Measurements from ENCODE around the gene ELMO1. TPM values are rescaled to one million over a fixed set of nuclear protein-coding genes. Genes with fewer than 3 reads are reported as not detected.

Gene ELMO1
- total RNA-seq, 1 donor from 2014 or later, result 132 TPM

DNA sequence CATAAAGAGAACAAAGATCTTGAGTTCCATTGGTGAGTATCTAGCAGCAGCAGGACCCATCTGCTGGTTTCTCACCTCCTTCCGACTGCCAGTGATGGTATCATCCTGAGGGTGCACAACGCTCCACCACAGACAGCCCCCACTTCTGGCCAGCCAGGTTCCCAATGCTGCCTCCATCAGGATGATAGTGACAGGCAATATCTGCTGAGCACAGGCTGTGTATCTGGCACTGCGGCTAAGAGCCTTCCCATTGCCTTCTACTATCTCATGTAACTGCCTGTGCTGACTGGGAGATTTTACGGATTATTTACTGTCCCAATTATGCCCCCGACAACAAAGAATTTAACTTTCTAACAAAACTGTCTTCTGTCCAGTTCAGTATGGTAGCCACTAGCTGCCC is 372.0 kb downstream of the ELMO1 start:
- H3K9me3 Mint-ChIP-seq, result no peaks in the 10 kb centered on the region
- no peak overlapping the region for H3K27ac Mint-ChIP-seq
- intact Hi-C loops (cut with micrococcal nuclease), result no loop called here
- peaks cover 4% of the 10 kb centered on the region for H3K4me1 Mint-ChIP-seq
- DNase-seq (no peak), ATAC-seq (ENCODE audit: low read depth) (no peak)
- TF ChIP-seq, protein P1, sequence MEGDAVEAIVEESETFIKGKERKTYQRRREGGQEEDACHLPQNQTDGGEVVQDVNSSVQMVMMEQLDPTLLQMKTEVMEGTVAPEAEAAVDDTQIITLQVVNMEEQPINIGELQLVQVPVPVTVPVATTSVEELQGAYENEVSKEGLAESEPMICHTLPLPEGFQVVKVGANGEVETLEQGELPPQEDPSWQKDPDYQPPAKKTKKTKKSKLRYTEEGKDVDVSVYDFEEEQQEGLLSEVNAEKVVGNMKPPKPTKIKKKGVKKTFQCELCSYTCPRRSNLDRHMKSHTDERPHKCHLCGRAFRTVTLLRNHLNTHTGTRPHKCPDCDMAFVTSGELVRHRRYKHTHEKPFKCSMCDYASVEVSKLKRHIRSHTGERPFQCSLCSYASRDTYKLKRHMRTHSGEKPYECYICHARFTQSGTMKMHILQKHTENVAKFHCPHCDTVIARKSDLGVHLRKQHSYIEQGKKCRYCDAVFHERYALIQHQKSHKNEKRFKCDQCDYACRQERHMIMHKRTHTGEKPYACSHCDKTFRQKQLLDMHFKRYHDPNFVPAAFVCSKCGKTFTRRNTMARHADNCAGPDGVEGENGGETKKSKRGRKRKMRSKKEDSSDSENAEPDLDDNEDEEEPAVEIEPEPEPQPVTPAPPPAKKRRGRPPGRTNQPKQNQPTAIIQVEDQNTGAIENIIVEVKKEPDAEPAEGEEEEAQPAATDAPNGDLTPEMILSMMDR (IDR thresholded peaks at IDR 0.05), result no peak
- H3K36me3 Mint-ChIP-seq (ENCODE audit: low read depth), result peaks cover 41% of the 10 kb centered on the region
- ChIA-PET CTCF (no interaction called here), POLR2A (no interaction called here)
- no peak overlapping the region for H3K4me3 Mint-ChIP-seq
- H3K27me3 Mint-ChIP-seq, result no peaks in the 10 kb centered on the region

DNA sequence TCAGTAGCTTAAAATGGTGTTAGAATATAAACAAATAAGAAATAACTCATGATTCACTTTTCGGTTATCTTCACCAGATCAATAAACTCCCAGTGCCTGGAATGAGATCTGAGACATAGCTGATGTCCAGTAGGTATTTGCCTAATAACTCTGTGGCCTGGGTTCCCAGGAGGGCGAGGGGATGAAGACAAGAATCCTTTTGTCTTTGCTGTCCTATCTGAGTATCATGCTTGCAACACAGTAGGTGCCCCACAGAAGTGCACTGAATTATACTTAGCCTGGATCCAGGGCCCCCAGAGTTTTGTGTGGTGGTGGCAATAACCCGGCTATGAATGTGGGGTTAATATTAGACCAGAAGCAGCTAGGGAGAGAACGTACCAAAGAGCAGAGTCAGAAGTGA is 374.3 kb downstream of the ELMO1 start:
- ChIA-PET POLR2A (no interaction called here), CTCF (no interaction called here)
- DNase-seq, result no peak
- peaks cover 40% of the 10 kb centered on the region for H3K36me3 Mint-ChIP-seq (ENCODE audit: low read depth)
- no peak overlapping the region for H3K4me3 Mint-ChIP-seq
- TF ChIP-seq, protein P1 (IDR thresholded peaks at IDR 0.05), result no peak
- no peaks in the 10 kb centered on the region for H3K4me1 Mint-ChIP-seq
- intact Hi-C loops (cut with micrococcal nuclease), result no loop called here
- H3K27me3 Mint-ChIP-seq, result no peaks in the 10 kb centered on the region
- ATAC-seq (ENCODE audit: low read depth), result no peak
- H3K27ac Mint-ChIP-seq, result no peak overlapping the region
- H3K9me3 Mint-ChIP-seq, result no peaks in the 10 kb centered on the region

DNA sequence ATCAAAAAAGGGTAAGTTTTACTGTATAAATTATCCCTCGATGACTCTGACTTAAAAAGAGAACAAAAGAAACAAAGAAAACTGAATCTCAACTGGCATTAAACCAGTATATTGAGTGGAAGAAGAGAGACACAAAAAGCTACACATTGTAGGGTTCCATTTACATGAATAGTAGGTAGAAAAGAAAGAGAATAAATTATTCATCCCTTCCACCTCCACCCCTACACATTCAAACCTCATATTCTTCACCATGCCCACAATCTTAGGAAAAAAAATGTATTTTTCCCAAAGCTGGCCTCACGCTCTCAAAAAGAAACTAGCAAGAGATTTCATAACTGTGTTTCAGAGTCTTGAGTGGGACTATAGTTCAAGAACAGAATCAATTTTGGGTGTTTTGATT is 377.5 kb downstream of the ELMO1 start:
- ChIA-PET CTCF (interaction anchor here (1.1 kb wide), 1 partner anchor 8 kb away, joined by 3 read pairs; no protein-coding TSS in a partner anchor), POLR2A (no interaction called here)
- intact Hi-C loops (cut with micrococcal nuclease), result no loop called here
- DNase-seq (no peak), ATAC-seq (ENCODE audit: low read depth) (no peak)
- TF ChIP-seq, protein P1 (IDR thresholded peaks at IDR 0.05), result no peak
- no peaks in the 10 kb centered on the region for H3K27me3 Mint-ChIP-seq
- H3K27ac Mint-ChIP-seq, result no peak overlapping the region
- no peaks in the 10 kb centered on the region for H3K9me3 Mint-ChIP-seq
- H3K36me3 Mint-ChIP-seq (ENCODE audit: low read depth), result peaks cover 33% of the 10 kb centered on the region
- H3K4me3 Mint-ChIP-seq, result no peak overlapping the region
- peaks cover 2% of the 10 kb centered on the region for H3K4me1 Mint-ChIP-seq

DNA sequence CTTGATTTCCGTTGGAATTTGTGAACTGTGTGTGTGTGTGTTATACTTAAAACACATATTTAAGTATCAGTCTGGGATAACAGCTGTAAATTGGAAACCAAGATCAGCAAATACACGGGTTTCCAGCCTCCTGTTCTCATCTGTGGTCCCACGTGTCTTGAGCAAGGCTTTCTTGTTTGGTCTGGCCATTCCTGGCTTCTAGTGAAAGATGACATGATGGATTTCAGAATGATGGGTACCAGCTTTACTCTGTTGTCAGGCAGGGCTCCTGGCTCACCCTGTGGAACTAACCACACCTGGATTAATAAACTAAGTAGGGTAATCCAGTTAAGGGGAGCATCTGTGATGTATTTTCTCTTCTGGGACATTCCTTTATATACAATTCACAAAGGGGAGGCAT is 378.2 kb downstream of the ELMO1 start:
- ATAC-seq (ENCODE audit: low read depth) (no peak), DNase-seq (no peak)
- H3K27me3 Mint-ChIP-seq, result no peaks in the 10 kb centered on the region
- POLR2A ChIA-PET, result no interaction called here
- H3K4me1 Mint-ChIP-seq, result peaks cover 9% of the 10 kb centered on the region
- CTCF ChIA-PET, result no interaction called here
- H3K9me3 Mint-ChIP-seq, result no peaks in the 10 kb centered on the region
- no peak overlapping the region for H3K4me3 Mint-ChIP-seq
- no peak overlapping the region for H3K27ac Mint-ChIP-seq
- TF ChIP-seq, protein P1 (IDR thresholded peaks at IDR 0.05), result no peak
- peaks cover 34% of the 10 kb centered on the region for H3K36me3 Mint-ChIP-seq (ENCODE audit: low read depth)
- intact Hi-C loops (cut with micrococcal nuclease), result no loop called here

DNA sequence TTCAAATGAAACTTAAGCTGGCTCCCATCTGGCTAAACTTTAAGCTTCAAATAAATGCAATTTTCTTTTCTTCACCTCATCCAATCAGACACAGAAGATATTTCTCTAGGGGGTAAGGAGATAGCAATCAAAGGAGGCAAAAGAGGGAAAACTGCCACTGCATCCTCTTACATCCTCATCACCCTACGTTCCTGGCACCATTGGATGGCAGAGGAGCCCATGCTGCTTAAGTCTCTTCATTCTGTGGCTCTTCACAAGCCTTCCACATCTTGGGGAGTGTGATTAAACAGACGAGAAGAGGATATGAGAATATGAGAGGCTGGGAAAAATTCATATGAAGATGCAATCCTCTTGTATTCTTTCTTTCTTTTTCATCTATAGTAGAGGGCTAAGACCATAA is 378.6 kb downstream of the ELMO1 start:
- intact Hi-C loops (cut with micrococcal nuclease), result no loop called here
- DNase-seq (no peak), ATAC-seq (ENCODE audit: low read depth) (no peak)
- POLR2A ChIA-PET, result no interaction called here
- Mint-ChIP-seq H3K27ac (no peak overlapping the region), H3K27me3 (no peaks in the 10 kb centered on the region), H3K4me1 (peaks cover 9% of the 10 kb centered on the region), H3K4me3 (no peak overlapping the region), H3K9me3 (no peaks in the 10 kb centered on the region), H3K36me3 (ENCODE audit: low read depth) (peaks cover 38% of the 10 kb centered on the region)
- TF ChIP-seq, protein P1 (IDR thresholded peaks at IDR 0.05), result no peak
- CTCF ChIA-PET, result no interaction called here

Measured in activated B cell treated with CpG ODN at 0.5 μM for 24 hours (primary cell).